ENCODE measurements around the gene RPL13A. TPM values are rescaled to one million over a fixed set of nuclear protein-coding genes. Genes with fewer than 3 reads are reported as not detected.

Gene RPL13A
- 2,007 and 2,412 TPM in 2 replicates for total RNA-seq (2014; rRNA removed; shearing (Covaris generic))
- 2,105 and 2,261 TPM in 2 replicates for polyA plus RNA-seq (2016; fragmentation: Nextera tagmentation; extraction: Ambion mirVana)
- long read RNA-seq, transcript RPL13A-201 (8 exons, 1,181 nt) = major isoform, 4,415 of 4,652 reads
- long read RNA-seq, transcript RPL13A-214 (8 exons, 1,122 nt) = minor isoform, 63 of 4,652 reads
- long read RNA-seq, partial matches to known transcripts = 110 of 4,652 reads
- long read RNA-seq, other reads (novel, unspliced or antisense) = 62 of 4,652 reads

DNA sequence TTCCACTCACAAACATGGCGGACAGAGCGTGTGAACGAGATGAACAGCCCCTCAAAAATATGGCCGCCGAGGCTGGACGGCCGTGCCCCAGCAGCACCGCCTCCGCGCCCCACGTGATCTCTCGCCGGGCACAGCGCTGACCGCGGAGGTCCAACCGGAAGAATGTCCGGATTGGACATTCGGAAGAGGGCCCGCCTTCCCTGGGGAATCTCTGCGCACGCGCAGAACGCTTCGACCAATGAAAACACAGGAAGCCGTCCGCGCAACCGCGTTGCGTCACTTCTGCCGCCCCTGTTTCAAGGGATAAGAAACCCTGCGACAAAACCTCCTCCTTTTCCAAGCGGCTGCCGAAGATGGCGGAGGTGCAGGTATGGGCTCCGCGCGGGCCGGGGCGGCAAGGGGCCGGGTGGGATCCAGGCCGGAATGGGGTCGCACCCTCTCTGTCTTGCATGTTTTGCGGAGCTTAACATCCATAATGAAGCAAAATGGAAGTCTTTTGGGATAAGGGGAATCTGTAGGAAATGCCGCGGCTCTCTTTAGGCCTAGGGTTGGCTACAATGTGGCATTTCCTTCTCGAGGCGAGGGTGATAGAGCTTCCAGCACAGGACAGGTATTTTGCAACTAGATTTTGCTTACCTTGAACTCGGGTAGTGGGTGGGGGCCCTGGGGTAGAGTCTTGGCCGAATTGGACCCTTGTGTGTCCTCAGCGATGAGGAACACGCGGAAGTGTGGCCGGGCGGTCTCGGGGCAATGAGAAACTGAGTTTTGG, at the start of gene RPL13A:
Gene RPL13A, plus strand, starts transcription at position 332 of the 769 bp plus-strand sequence. Its CDS starts 22 bp downstream, at position 354.
- Histone ChIP-seq H3K9me2 (ENCODE audit: insufficient read depth) (no peaks in the 10 kb centered on the region), H3K27ac (ENCODE audit: low read depth) (peak within 1 kb of the TSS; percentile 100), H3F3A (replicated peaks; ENCODE audit: low read depth) (peaks cover 51% of the 10 kb centered on the region), H4K20me1 (replicated peaks; ENCODE audit: insufficient read depth) (peaks cover 23% of the 10 kb centered on the region), H3K4me1 (ENCODE audit: insufficient read depth) (peaks cover 10% of the 10 kb centered on the region; the same call in 1 of the 2 replicates), H3K36me3 (ENCODE audit: insufficient read depth) (peaks cover 40% of the 10 kb centered on the region), H3K4me2 (peak within 1 kb of the TSS; percentile 96), H3K4me3 (peak within 1 kb of the TSS; percentile 95), H3K79me2 (replicated peaks; ENCODE audit: insufficient read depth) (peaks cover 31% of the 10 kb centered on the region), H3K27me3 (ENCODE audit: insufficient read depth) (no peaks in the 10 kb centered on the region), H2AFZ (no peak within 1 kb of the TSS)
- Mint-ChIP-seq H3K4me1 (peaks cover 13% of the 10 kb centered on the region; the same call in 2 of the 3 replicates), H3K9me3 (peaks cover 14% of the 10 kb centered on the region), H3K27me3 (ENCODE audit: insufficient read depth, low read depth, poor library complexity) (peaks cover 51% of the 10 kb centered on the region), H3K4me3 (peak within 1 kb of the TSS; percentile 98), H3K27ac (peak within 1 kb of the TSS; percentile 99), H3K36me3 (ENCODE audit: low read depth) (peaks cover 52% of the 10 kb centered on the region)
- TF ChIP-seq, protein P1, sequence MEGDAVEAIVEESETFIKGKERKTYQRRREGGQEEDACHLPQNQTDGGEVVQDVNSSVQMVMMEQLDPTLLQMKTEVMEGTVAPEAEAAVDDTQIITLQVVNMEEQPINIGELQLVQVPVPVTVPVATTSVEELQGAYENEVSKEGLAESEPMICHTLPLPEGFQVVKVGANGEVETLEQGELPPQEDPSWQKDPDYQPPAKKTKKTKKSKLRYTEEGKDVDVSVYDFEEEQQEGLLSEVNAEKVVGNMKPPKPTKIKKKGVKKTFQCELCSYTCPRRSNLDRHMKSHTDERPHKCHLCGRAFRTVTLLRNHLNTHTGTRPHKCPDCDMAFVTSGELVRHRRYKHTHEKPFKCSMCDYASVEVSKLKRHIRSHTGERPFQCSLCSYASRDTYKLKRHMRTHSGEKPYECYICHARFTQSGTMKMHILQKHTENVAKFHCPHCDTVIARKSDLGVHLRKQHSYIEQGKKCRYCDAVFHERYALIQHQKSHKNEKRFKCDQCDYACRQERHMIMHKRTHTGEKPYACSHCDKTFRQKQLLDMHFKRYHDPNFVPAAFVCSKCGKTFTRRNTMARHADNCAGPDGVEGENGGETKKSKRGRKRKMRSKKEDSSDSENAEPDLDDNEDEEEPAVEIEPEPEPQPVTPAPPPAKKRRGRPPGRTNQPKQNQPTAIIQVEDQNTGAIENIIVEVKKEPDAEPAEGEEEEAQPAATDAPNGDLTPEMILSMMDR (conservative IDR thresholded peaks at IDR 0.05; ENCODE audit: low read depth in 2 of 2) = no peak
- TF ChIP-seq NANOG (IDR thresholded peaks at IDR 0.05; ENCODE audit: borderline replicate concordance) (no peak), ZNF331 (CRISPR knock-in tag; IDR thresholded peaks at IDR 0.05; ENCODE audit: low read depth) (no peak), STAT1 (IDR thresholded peaks at IDR 0.05; ENCODE audit: unreplicated experiment) (no peak), JUNB (IDR thresholded peaks at IDR 0.05; ENCODE audit: unreplicated experiment) (no peak), POLR2AphosphoS5 (IDR thresholded peaks at IDR 0.05; ENCODE audit: low read depth) (peak; percentile 100), EZH2phosphoT487 (IDR thresholded peaks at IDR 0.05; ENCODE audit: unreplicated experiment) (no peak), CREB1 (CRISPR knock-in tag; IDR thresholded peaks at IDR 0.05; ENCODE audit: low read depth) (peak; percentile 95), EZH2 (IDR thresholded peaks at IDR 0.05; ENCODE audit: low read depth, unreplicated experiment) (no peak), ZNF114 (CRISPR knock-in tag; IDR thresholded peaks at IDR 0.05) (no peak)
- TF ChIP-seq, protein P2, sequence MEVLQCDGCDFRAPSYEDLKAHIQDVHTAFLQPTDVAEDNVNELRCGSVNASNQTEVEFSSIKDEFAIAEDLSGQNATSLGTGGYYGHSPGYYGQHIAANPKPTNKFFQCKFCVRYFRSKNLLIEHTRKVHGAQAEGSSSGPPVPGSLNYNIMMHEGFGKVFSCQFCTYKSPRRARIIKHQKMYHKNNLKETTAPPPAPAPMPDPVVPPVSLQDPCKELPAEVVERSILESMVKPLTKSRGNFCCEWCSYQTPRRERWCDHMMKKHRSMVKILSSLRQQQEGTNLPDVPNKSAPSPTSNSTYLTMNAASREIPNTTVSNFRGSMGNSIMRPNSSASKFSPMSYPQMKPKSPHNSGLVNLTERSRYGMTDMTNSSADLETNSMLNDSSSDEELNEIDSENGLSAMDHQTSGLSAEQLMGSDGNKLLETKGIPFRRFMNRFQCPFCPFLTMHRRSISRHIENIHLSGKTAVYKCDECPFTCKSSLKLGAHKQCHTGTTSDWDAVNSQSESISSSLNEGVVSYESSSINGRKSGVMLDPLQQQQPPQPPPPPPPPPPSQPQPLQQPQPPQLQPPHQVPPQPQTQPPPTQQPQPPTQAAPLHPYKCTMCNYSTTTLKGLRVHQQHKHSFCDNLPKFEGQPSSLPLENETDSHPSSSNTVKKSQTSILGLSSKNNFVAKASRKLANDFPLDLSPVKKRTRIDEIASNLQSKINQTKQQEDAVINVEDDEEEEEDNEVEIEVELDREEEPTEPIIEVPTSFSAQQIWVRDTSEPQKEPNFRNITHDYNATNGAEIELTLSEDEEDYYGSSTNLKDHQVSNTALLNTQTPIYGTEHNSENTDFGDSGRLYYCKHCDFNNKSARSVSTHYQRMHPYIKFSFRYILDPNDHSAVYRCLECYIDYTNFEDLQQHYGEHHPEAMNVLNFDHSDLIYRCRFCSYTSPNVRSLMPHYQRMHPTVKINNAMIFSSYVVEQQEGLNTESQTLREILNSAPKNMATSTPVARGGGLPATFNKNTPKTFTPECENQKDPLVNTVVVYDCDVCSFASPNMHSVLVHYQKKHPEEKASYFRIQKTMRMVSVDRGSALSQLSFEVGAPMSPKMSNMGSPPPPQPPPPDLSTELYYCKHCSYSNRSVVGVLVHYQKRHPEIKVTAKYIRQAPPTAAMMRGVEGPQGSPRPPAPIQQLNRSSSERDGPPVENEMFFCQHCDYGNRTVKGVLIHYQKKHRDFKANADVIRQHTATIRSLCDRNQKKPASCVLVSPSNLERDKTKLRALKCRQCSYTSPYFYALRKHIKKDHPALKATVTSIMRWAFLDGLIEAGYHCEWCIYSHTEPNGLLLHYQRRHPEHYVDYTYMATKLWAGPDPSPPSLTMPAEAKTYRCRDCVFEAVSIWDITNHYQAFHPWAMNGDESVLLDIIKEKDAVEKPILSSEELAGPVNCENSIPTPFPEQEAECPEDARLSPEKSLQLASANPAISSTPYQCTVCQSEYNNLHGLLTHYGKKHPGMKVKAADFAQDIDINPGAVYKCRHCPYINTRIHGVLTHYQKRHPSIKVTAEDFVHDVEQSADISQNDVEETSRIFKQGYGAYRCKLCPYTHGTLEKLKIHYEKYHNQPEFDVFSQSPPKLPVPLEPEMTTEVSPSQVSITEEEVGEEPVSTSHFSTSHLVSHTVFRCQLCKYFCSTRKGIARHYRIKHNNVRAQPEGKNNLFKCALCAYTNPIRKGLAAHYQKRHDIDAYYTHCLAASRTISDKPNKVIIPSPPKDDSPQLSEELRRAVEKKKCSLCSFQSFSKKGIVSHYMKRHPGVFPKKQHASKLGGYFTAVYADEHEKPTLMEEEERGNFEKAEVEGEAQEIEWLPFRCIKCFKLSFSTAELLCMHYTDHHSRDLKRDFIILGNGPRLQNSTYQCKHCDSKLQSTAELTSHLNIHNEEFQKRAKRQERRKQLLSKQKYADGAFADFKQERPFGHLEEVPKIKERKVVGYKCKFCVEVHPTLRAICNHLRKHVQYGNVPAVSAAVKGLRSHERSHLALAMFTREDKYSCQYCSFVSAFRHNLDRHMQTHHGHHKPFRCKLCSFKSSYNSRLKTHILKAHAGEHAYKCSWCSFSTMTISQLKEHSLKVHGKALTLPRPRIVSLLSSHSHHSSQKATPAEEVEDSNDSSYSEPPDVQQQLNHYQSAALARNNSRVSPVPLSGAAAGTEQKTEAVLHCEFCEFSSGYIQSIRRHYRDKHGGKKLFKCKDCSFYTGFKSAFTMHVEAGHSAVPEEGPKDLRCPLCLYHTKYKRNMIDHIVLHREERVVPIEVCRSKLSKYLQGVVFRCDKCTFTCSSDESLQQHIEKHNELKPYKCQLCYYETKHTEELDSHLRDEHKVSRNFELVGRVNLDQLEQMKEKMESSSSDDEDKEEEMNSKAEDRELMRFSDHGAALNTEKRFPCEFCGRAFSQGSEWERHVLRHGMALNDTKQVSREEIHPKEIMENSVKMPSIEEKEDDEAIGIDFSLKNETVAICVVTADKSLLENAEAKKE (CRISPR knock-in tag; IDR thresholded peaks at IDR 0.05) = no peak
- TF ChIP-seq, protein P3, sequence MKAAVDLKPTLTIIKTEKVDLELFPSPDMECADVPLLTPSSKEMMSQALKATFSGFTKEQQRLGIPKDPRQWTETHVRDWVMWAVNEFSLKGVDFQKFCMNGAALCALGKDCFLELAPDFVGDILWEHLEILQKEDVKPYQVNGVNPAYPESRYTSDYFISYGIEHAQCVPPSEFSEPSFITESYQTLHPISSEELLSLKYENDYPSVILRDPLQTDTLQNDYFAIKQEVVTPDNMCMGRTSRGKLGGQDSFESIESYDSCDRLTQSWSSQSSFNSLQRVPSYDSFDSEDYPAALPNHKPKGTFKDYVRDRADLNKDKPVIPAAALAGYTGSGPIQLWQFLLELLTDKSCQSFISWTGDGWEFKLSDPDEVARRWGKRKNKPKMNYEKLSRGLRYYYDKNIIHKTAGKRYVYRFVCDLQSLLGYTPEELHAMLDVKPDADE (IDR thresholded peaks at IDR 0.05) = peak; percentile 85
- TF ChIP-seq, protein P4, sequence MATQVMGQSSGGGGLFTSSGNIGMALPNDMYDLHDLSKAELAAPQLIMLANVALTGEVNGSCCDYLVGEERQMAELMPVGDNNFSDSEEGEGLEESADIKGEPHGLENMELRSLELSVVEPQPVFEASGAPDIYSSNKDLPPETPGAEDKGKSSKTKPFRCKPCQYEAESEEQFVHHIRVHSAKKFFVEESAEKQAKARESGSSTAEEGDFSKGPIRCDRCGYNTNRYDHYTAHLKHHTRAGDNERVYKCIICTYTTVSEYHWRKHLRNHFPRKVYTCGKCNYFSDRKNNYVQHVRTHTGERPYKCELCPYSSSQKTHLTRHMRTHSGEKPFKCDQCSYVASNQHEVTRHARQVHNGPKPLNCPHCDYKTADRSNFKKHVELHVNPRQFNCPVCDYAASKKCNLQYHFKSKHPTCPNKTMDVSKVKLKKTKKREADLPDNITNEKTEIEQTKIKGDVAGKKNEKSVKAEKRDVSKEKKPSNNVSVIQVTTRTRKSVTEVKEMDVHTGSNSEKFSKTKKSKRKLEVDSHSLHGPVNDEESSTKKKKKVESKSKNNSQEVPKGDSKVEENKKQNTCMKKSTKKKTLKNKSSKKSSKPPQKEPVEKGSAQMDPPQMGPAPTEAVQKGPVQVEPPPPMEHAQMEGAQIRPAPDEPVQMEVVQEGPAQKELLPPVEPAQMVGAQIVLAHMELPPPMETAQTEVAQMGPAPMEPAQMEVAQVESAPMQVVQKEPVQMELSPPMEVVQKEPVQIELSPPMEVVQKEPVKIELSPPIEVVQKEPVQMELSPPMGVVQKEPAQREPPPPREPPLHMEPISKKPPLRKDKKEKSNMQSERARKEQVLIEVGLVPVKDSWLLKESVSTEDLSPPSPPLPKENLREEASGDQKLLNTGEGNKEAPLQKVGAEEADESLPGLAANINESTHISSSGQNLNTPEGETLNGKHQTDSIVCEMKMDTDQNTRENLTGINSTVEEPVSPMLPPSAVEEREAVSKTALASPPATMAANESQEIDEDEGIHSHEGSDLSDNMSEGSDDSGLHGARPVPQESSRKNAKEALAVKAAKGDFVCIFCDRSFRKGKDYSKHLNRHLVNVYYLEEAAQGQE (IDR thresholded peaks at IDR 0.05; ENCODE audit: unreplicated experiment) = peak; percentile 35
- peak; percentile 99 for DNase-seq (ENCODE audit: low spot score)
- ATAC-seq = peak; percentile 82

All from GM23338 (cell line).